Measurements from ENCODE around the gene IL12RB2. TPM values are rescaled to one million over a fixed set of nuclear protein-coding genes. Genes with fewer than 3 reads are reported as not detected.
"Not testable (repeated sequence)": the region's sequence is repeated elsewhere in the genome, so short reads cannot be mapped to it uniquely, and the experiment has no call there.

IL12RB2 gene
- total RNA-seq, 1 donor from 2014 or later: 159 TPM

DNA sequence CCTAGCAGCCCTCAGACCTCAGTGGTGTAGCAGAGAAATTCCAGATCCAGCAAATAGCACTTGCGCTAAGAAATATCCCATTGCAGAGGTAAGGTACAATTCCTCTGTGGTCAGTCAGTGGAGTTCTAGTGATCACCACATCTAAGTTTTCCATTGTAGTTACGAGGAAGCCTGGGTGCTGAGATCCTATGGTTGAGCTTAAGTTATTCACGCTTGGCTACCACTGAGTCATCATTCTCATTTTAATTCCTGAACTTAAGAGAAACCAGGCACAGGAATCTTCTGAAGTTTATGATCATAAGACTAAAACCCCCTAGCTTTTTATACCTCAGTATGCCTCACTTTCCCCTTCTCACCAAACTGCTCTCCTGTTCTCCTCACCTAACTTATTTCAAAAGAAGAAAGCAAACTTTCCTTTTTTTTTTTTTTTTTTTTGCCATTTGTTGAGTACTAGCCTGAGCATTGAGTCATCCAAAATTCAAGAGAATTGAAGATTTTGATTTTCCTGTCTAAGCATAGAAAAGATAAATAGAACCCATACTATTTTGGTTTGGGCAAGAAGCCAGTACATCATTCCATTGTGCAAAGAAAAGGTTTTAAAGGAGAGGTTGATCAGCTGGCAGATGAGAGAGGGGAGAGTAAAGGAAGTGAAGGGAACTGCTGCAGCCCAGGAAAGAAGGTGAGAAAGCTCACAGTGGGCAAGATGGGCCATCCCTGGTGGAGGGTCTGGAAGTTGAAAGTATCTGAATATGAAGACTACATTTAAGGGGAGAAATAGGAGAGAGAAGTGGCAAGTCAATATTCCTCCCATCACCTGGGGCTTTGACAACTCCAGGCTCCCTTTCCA, 82.6 kb downstream of the IL12RB2 start:
- intact Hi-C loops (cut with micrococcal nuclease): loop anchor here (5.0 kb wide), 1 partner anchor 37 kb away; no protein-coding TSS in a partner anchor

- intact Hi-C loops (cut with micrococcal nuclease): loop anchor here (5.0 kb wide), 1 partner anchor 34 kb away; no protein-coding TSS in a partner anchor
These were observed 85.6 kb downstream of the IL12RB2 start for GRCh38 chr1:67393240-67393639.

GRCh38 chr1:67393737-67394136, 86.1 kb downstream of the IL12RB2 start:
- intact Hi-C loops (cut with micrococcal nuclease): loop anchor here (5.0 kb wide), 1 partner anchor 34 kb away; no protein-coding TSS in a partner anchor

DNA sequence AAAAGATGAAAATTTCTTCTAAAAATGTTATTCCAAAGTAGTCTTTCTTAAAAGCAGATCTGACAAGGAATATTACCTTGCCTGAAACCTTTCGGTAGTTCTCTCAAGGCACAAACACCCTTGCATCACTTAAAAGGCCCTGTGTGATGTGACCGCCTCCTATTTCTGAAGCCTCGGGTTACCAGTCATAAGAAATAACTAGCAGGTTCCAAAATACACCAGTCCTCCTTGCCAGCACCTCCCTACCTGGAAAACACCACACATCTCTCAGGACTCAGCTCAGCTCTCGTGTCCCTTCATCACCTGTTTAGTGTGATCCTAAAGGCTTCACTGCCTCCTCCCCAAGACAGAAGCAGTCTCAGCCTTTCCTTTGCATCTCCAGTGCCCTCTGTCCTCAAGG, 86.9 kb downstream of the IL12RB2 start:
- intact Hi-C loops (cut with micrococcal nuclease): loop anchor here (5.0 kb wide), 1 partner anchor 33 kb away; no protein-coding TSS in a partner anchor

DNA sequence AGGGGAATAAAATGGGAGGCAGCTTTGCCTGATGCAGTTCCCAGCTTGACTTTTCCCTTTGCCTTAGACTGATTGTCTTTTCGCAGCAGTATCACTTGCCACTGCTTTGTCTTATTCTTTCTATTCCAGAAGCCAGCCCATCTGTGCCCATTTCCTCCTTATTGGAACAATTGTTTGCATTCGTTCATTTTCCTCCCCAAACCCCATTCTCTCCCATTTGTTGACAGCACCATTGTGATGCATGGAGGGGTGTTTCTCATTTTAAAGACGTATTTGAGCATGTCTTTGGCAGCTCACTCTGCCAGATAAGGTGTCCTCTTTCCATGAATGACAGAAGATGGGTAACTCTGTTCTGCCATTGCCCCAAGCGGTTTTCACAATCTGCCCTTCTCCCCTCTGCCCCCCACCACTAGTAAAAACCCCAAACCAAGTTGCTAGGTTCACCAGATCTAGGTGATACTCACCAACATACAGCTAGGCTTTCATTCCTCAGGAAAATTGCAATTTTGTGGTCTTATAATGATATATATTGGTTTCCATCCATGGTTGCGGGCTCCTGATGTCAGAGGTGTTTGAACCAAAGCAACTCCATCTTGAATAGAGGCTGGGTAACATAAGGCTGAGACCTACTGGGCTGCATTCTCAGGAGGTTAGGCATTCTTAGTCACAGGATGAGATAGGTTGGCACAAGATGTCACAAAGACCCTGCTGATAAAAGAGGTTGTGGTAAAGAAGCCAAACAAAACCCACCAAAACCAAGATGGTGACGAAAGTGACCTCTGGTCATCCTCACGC, 91.7 kb downstream of the IL12RB2 start:
- intact Hi-C loops (cut with micrococcal nuclease): no loop called here

DNA sequence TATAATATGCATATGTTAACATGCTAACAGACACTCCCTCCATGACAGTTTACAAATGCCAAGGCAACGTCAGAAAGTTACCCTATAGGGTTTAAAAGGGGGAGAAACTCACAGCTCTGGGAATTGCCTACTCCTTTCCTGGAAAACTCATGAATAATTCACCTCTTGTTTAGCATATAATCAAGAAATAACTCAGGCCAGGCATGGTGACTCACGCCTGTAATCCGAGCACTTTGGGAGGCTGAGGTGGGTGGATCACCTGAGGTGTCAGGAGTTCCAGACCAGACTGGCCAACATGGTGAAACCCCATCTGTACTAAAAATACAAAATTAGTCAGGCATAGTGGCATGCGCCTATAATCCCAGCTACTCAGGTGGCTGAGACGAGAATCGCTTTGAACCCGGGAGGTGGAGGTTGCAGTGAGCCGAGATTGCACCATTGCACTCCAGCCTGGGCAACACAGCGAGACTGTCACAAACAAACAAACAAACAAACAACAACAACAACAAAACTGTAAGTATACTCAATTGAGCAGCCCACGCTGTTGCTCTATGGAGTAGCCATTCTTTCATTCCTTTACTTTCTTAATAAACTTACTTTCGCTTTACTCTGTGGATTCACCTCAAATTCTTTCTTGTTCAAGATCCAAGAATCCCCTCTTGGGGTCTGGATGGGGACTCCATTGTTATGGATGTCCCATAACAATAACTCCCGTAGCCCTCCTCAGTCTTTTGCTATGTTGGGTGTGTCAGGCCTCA, 92.5 kb downstream of the IL12RB2 start:
- intact Hi-C loops (cut with micrococcal nuclease): not testable (repeated sequence)

GRCh38 chr1:67401443-67401842, 93.8 kb downstream of the IL12RB2 start:
- intact Hi-C loops (cut with micrococcal nuclease): no loop called here

GRCh38 chr1:67404212-67404620, 96.5 kb downstream of the IL12RB2 start:
- intact Hi-C loops (cut with micrococcal nuclease): no loop called here

DNA sequence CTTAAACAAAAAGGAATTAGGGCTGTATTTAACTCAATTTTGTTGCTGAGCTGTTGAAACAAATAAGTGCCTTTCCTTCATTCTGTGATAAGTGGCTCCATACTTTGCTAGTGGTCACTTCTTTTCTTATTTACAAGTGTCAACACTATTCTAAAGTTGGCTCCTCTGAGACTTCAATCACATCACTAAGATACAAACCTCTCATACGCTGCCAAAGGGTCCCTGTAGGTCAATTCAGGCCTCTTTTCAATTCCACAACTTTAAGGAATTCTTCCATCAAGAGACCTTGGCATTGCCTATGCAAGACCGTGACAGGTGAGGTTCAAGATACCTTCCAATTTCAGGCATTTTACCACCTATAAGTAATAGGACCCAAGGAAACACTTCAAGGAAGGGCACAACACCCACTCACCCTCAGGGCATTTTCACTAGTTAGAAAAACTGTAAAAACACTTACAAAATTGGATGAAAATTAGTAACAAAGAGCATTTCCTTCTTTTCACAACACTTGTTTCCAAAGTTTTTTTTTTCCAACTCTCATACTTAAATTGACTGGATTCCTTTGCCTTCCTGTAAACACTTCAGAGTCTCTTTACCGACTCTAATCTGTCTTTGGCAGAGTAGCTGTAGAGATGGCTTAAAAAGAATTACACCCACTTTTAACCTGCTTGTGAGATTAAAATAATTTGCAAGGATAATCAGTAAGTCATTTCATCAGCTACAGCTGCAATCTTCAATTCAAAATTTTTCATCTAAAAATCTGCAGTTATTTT, 98.0 kb downstream of the IL12RB2 start:
- intact Hi-C loops (cut with micrococcal nuclease): loop anchor here (2.0 to 5.0 kb wide), 2 partner anchors 15 to 423 kb away; no protein-coding TSS in a partner anchor

GRCh38 chr1:67407498-67407897, 99.8 kb downstream of the IL12RB2 start:
- intact Hi-C loops (cut with micrococcal nuclease): loop anchor here (2.0 to 5.0 kb wide), 2 partner anchors 13 to 425 kb away; no protein-coding TSS in a partner anchor

GRCh38 chr1:67408148-67408547, 100.5 kb downstream of the IL12RB2 start:
- intact Hi-C loops (cut with micrococcal nuclease): loop anchor here (5.0 kb wide), 1 partner anchor 426 kb away; no protein-coding TSS in a partner anchor

GRCh38 chr1:67413101-67413500, 105.4 kb downstream of the IL12RB2 start:
- intact Hi-C loops (cut with micrococcal nuclease): not testable (repeated sequence)

GRCh38 chr1:67414574-67414973, 106.9 kb downstream of the IL12RB2 start:
- intact Hi-C loops (cut with micrococcal nuclease): loop anchor here (2.0 kb wide), 1 partner anchor 14 kb away; no protein-coding TSS in a partner anchor

DNA sequence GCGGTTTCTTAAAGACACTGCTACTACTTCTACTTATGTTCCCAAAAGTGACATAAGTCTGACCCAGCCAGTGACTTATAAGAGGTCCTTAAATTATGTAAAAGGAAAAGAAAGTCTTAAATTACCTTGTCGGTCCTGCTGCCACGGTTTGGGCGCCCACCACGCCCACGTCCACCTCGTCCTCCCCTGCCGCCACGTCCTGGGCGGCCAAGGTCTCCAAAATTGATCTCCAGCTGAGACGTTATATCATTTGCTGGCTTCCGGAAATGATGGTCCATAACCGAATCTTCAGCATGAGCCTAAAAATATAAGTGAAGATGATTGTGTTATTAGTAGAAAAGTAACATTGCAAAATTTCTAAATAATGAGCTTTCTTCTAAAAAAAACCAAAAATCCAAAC, 107.4 kb downstream of the IL12RB2 start:
- intact Hi-C loops (cut with micrococcal nuclease): loop anchor here (2.0 kb wide), 1 partner anchor 14 kb away; no protein-coding TSS in a partner anchor

DNA sequence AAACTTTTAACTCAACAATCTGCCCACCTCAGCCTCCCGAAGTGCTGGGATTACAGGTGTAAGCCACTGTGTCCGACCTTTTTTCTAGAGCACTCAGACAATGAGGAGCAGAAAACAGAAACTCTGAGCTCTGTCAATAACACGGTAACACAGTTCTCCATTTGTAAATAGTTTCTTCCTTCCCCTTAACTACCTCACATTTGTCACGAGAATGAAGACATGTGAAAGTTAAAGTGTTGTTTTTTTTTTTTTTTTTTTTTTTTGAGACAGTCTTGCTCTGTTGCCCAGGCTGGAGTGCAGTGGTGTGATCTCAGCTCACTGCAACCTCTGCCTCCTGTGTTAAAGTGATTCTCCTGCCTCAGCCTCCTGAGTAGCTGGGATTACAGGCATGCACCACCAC, 110.1 kb downstream of the IL12RB2 start:
- intact Hi-C loops (cut with micrococcal nuclease): not testable (repeated sequence)

- intact Hi-C loops (cut with micrococcal nuclease): loop anchor here (1.0 kb wide), 1 partner anchor 8 kb away; no protein-coding TSS in a partner anchor
These were observed 111.3 kb downstream of the IL12RB2 start for GRCh38 chr1:67418839-67419586.

- intact Hi-C loops (cut with micrococcal nuclease): loop anchor here (2.0 to 10.0 kb wide), 2 partner anchors 14 to 1996 kb away; partner anchors contain the start of genes LEPR and LEPROT
These were observed 113.3 kb downstream of the IL12RB2 start for GRCh38 chr1:67420835-67421492.

GRCh38 chr1:67427465-67427864, 119.8 kb downstream of the IL12RB2 start:
- intact Hi-C loops (cut with micrococcal nuclease): loop anchor here (1.0 to 10.0 kb wide), 5 partner anchors 8 to 2003 kb away; partner anchors contain the start of genes LEPR and LEPROT

All from T-helper 1 cell treated with Interleukin-12 subunit alpha and Interleukin-12 subunit beta and Interleukin-4 antibody, amounts not matched to agents 30 ng/mL and 1 ng/mL, for 36 hours (primary cell).